NCI-H774 (cell line): Measurements from ENCODE around the gene NUDT7.
A peak's percentile ranks its signal among the peaks of the same experiment; 100 is the strongest.

ENCODE experiments used
- DNase-seq: peaks from one replicate; lab custom pipeline; 2025; lab: John Stamatoyannopoulos, UW

NUDT7 gene

GRCh38 chr16:77722309-77723107 lies at the start of gene NUDT7:
Gene NUDT7, plus strand, starts transcription at chr16:77722514. Its CDS starts 69 bp downstream, at chr16:77722583.
- DNase-seq, result peak; percentile 85

- no peak for DNase-seq
Measured at GRCh38 chr16:77674888-77675287, 47.4 kb upstream of the NUDT7 start.

DNA sequence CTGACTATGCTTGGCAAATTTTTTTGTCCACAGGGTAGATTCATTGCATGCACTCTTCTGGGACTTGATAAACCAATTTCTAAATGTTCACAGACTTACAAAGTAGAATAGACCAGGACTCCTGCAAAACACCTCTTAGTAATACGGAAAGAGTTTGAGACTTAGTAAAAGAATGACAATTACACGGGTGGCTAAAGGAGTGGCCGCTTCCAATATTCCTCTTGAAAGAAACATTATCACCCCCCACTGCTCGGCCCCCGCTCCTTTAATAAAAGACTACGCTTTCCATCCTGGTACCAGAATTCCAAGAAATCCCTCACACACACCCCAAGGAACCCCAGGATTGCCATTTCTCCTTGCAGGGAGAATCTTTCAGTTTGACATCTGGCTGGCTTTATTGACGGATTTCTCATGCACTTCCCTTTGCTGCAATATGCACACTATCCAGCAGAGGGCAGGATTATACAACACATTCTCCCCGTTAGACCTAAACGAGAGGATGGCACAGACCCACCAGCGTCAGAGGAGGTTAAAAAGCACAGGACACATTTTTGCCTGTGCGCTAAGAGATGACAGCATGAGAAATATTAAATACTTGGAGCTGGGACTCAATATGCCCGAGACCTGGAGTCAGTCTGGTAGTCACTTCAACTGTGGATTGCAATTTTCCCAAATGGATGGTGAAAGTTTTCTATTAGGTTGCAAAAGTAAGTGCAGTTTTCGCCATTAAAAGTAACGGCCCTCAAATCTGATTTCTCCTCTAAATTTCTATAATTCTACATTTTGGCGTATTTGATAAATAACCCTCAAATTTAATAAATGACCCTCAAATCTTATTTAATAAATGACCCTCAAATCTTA lies 46.6 kb upstream of the NUDT7 start:
- DNase-seq, result peak; percentile 50

DNA sequence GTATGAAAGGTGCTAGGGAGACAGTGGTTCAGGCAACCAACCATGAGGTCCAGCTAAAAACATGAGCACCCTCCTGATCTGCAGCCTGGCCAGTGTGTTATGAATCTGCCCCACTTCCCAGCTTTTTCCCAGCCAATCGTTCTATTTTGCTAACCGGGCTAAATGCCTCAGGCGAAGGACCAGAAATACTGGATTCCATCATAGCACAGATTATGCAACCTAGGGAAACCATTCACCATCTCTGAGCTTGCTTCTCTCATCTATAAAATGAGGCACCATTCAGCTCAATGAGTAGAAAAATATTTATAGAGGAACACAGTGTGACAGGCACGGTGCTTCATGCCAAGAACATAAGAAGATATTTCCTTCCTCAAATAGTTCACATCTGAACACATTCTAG lies 45.2 kb upstream of the NUDT7 start:
- no peak for DNase-seq

GRCh38 chr16:77679391-77679790 lies 42.9 kb upstream of the NUDT7 start:
- no peak for DNase-seq

DNA sequence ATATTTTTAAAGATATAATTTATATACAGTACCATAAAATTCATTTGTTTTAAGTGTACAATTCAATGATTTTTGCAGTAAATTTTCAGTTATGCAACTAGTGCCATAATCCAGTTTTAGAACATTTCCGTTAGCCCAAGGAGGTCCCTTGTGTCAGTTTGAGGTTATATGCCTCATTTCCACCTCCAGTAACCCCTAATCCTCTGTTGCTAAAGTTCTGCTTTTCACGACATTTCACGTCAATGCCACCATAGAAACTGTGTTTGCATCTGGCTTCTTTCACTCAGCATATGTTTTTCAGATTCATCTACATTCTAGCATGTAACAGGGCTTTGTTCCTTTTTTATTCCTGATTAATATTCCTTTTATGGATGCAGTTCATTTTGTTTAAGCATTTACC lies 42.4 kb upstream of the NUDT7 start:
- DNase-seq, result no peak

DNA sequence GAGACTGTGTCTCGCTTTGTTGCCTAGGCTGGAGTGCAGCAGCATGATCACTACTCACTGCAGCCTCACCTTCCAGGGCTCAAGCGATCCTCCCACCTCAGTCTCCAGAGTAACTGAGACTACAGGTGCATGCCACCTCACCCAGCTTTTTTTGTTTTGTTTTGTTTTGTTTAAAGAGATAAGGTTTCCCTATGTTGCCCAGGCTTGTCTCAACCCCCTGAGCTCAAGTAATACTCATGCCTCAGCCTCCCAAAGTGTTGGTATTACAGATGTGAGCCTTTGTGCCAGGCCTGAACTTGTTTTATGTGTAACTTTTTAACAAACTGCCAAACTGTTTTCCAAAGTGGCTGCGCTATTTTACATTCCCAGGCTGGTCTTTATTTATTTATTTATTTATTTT lies 41.8 kb upstream of the NUDT7 start:
- DNase-seq, result no peak

- DNase-seq, result no peak
Measured at GRCh38 chr16:77682586-77682985, 39.7 kb upstream of the NUDT7 start.

DNA sequence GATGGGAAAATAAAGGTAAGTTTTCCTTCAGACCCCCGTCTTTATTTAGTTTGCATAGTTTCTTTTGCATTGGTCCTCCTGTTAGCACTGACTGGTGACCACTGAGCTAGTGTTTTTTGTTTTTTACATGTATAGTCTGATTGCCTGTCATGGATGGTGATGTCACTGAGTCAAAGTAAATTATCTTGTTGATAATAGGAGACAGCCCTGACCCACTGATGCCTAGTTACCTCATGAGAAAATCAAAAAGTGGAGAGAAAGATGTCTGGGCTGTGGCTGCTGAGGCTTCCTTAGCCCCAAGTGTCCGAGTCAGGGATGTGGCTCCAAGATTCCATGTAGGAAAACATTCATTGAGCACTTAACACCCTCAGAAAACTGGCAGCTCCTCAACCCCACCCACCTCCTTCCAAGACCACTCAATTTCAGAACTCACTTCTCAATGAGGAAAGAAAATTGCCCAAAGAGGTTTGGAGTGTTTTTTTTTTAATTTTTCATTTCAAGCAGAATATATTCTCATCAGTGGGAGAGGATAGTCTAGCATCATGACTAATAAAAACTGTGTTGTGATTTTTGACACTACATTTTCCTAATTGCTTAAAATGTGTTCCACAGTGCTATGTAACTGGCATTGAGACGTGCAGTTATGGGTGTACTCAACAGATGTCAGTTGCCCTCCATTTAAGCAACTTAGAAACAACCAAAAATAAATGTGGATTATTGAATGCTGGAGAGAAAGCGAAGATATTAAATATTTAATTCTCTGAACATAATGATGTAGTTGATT lies 38.7 kb upstream of the NUDT7 start:
- DNase-seq, result no peak

DNA sequence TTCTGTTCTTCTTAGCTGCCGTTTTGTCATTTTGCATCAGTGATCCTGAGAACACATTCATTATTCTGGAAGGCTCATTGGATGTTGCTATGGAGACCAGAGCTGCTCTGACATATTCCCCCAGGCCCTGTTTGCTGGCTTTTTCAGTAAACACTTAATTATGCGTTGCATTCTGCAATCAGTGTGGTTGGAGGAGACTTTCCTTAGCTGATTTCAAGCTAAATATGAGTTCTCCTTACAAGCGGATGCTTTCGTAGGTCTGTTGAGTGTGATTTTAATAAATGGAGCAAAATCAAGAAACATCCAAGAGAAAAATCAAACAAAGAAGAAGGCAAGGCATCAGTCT lies 38.2 kb upstream of the NUDT7 start:
- no peak for DNase-seq

DNA sequence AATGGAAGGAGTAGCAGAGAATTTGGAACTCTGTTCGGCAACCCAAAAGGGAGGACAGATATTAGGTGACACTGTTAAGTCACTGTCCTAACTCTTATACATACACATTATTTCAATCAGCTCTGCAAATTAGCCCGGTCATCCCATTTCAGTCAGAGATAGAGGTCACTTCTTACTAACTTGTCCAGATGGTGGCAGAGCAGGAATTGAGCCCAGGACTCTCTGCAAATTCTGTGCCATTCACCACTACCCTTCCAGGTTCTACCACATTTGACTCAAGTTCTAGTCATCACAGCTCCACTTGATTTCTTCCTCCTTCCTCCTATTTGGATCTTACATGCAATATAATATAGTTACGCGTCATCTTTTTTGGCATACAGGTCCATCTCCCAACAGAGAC lies 35.9 kb upstream of the NUDT7 start:
- DNase-seq, result no peak

GRCh38 chr16:77689971-77690370 lies 32.3 kb upstream of the NUDT7 start:
- no peak for DNase-seq

DNA sequence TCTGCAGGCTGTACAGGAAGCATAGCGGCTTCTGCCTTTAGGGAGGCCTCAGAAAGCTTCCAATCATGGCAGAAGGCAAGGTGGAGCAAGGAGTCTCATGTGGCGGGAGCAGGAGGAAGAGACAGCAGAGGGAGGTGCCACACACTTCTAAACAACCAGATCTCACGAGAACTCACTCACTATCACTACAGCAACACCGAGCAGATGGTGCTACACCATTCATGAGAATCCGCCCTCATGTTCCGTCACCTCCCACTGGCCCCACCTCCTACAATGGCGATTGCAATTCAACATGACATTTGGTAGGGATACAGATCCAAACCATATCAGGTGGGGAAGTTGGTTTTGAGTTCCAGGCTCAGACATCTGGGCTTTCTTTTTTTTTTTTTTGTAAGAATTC lies 31.9 kb upstream of the NUDT7 start:
- DNase-seq, result no peak

GRCh38 chr16:77692612-77693011 lies 29.7 kb upstream of the NUDT7 start:
- no peak for DNase-seq

GRCh38 chr16:77696149-77696548 lies 26.2 kb upstream of the NUDT7 start:
- DNase-seq, result no peak

- DNase-seq, result no peak
Measured at GRCh38 chr16:77700846-77701245, 21.5 kb upstream of the NUDT7 start.

DNA sequence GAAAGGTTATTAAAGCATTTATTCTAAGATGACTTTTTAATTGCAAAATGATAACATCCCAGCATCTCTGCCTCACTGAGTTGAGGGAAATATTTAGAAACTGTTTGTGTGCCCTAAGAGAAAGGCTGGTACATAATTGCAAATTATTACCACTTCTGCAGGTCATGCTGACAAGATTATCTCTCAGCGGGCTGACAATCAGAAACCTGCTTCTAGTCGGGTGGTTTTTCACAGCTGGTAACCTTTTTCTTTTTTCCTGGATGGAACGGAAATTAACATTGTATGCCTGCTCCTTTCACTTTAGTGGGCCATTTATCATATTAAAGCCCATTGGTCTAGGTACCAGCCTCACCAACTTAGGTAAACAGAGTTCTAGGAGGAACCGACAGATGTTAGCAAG lies 17.0 kb upstream of the NUDT7 start:
- DNase-seq, result no peak

GRCh38 chr16:77711179-77711578 lies 11.1 kb upstream of the NUDT7 start:
- no peak for DNase-seq

DNA sequence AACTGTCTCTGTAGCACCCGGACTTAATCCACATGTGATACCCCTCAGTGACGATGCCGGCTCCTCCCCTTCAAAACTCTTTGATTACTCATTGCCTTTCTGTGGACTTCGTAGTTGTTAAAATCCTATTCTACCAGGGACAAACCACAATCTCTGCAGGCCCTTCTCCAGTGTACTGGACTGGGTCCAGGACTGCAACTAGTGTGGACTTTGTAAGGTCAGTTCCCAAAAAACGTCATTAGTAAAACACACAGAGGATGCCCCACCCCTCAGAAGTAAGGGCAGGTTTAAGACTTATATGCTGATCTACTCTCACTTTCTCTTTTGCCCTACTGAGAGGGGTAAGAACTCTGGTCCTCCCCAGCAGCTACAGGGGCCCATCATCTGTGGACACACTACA lies 10.5 kb upstream of the NUDT7 start:
- DNase-seq, result no peak

DNA sequence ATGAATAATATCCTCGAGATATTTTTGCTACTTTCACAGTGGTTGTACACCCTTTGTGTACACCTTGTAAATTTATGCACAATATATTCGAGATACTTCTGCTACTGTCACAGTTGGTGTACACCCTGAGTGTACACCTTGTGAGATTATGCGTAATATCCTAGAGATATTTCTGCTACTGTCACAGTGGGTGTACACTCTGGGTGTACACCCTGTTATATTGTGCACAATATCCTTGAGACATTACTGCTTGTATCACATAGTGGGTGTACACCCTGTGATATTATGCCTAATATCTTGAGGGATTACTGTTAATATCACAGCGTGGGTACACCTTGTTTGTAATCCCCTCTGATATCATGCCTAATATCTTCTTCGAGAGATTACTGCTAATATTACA lies 7.2 kb upstream of the NUDT7 start:
- DNase-seq, result no peak

DNA sequence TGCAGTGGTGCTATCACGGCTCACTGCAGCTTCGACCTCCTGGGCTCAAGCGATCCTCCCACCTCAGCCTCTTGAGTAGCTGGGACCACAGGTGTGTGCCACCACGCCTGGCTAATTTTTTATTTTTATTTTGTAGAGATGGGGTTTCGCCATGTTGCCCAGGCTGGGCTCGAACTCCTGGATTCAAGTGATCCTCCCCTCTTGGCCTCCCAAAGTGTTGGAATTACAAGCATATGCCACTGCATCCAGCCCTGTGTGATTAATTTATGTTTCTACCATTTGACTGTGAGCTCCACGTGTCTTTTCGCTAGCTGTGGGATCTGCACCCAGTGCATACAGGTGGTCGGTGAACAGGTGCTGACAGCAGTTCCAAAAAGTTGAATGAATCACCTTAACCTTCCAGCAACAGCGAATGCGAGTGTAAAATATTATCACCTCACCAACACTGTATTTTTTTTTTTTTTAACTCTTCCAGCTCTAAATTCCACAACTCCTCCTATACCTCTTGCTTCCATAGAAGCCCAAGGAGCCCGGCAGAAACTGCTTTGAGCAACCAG lies 484 bp upstream of the NUDT7 start:
- DNase-seq, result no peak

DNA sequence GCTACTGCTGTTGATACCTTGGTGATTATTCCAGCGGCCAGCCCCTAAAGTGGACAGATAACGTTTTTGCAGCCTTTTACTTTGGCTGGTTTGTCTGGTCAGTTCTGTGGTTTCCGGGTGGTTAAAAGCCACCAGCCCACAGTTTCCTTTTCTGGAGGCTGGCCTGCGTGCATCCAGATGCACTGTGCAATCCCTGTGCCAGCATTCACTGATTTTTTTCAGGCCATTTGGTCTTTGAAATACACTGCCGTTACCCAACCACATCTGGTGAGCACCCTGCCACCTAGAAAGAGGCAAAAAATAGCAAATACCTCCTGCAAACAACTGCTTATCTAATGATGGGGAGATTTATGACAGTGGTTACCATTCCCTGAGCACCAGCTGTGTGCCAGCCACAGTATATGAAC lies 797 bp downstream of the NUDT7 start:
- no peak for DNase-seq
